ENCODE results near the gene PACS1.
"Not testable (repeated sequence)": the region's sequence is repeated elsewhere in the genome, so short reads cannot be mapped to it uniquely, and the experiment has no call there.

The PACS1 gene

DNA sequence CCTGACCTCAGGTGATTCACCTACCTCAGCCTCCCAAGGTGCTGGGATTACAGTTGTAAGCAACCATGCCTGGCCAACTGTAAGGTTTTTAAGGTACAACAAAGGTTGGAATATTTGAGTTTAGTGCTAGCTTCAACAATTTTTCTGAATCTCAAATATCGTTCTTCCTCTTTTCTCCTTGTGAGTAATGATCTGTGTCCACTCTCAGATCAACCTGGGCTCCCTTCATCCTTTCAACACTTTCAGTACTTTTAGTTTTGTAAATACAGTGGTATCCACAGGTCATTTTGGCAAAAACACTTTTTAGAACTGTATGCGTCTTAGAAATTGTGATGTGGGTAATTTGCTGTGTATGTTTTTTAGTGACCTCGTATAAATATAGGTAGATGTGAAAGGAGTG is 7.9 kb downstream of the PACS1 start:
- no peak for DNase-seq

DNA sequence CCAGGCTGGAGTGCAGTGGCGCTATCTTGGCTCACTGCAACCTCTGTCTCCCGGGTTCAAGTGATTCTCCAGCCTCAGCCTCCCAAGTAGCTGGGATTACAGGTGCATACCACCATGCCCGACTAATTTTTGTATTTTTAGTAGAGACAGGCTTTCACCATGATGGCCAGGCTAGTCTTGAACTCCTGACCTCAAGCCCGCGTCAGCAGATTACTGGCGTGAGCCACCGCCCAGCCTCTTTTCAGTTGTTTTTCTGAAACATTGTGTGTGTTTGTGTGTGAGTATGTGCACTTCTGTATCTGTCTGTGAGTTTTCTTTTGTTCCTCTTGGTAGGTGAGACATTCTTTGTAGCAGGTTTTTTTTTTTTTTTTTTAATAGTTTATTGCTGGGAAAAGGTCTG is 8.9 kb downstream of the PACS1 start:
- not testable (repeated sequence) for DNase-seq

DNA sequence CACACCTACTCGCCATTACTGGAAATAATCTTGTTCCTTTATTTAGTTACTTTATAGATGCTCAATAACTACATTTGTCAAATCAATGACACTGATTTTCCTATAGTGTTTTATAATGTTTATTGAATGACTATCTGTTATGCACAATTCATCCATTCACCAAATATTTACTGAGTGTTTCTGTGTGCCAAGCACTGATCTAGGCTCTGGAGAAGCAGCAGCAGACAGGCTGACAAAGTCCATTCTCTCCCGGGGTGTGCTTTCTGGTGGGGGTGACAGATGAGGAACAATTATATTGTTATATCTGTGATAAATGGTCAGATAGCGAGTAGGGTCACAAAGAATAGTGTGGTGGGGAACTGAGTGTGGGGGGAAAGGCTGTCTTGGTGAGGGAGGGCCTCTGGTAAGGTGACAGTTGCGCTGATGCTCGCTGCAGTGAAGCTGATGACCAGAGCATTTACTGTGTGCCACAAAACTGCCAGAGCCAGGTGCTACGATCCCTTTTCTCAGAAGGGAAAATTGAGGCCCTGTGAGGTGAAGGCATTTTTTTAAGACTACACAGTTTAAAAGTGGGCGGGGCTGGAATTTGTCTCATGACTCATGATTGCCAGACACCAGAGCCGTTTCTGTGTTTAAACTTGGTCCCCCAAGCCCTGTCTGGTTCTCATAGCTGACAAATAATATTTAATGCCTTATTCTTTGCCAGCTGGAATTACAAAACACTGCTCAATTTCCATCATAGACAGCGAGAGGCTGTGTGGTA is 10.2 kb downstream of the PACS1 start:
- peak; percentile 78 for DNase-seq

DNA sequence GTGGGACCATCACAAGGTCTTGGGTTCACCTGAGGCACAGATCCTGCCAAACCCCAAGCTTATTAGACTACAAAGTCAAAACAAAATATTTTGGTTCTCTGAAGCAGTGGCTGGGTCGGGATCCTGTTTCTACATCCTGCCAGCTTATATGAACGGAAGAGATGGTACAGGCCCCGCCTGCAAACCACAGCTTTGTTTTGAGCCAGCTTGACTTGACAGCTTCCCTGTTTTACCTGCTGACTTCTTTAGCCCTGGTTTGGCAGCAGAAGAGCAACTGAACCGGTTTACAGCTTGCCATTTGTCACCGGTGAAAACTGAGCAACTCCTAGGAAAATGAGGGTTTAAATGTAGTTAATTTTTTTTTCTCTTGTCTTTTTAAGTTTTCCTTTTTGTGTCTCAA is 11.4 kb downstream of the PACS1 start:
- DNase-seq: peak; percentile 76

DNA sequence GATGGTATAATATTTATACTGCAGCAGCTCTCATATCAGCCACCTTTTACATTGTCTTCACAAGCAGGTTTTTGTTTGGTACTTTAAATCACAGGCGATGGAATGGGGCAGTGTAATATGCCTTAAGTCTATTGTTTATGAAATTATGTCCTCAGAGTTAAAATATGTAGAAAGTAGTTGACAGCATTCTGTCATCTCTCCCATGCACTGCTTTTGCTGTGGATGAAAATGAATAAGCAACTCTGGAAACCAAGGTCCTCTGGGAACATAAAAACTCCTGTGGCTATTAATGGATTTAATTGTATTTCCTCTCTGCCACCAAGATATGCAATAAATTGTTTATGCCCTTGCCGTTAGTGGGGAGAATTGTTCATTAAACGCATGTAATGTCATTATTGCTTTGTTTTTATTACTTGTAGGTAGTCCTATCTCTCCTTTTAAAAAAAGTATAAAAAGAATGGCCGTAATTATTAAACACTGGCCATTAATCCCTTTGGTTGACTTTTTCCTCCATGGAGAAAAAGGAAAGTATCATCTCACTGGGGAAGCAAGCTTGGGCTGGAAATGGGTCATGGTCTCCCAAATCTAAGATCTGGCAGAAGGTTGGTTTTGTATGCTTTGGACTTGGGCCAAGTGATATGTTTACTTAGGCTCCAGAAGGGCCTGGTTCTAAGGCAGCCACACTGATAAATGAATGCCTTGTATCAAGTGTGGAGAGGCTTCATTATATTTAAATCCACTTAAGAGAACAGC is 13.1 kb downstream of the PACS1 start:
- no peak for DNase-seq

DNA sequence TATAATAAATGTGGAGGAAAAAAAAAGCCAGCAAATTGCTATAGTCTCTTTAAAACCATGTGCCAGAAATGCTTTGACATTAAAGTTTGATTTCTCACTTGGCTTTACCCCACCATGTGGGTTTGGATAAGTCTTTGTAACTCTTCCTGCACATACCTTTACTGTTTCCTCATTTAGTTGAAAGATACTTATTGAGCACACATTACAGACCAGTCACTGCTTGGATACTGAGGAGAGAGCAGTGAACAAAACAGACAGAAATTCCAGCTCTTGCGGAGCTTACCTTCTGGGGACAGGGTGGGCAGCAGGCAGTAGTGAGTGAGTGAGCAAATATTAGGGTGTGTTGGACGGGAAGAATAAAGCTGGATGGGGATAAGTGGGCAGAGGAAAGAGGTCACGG is 13.7 kb downstream of the PACS1 start:
- DNase-seq: no peak

DNA sequence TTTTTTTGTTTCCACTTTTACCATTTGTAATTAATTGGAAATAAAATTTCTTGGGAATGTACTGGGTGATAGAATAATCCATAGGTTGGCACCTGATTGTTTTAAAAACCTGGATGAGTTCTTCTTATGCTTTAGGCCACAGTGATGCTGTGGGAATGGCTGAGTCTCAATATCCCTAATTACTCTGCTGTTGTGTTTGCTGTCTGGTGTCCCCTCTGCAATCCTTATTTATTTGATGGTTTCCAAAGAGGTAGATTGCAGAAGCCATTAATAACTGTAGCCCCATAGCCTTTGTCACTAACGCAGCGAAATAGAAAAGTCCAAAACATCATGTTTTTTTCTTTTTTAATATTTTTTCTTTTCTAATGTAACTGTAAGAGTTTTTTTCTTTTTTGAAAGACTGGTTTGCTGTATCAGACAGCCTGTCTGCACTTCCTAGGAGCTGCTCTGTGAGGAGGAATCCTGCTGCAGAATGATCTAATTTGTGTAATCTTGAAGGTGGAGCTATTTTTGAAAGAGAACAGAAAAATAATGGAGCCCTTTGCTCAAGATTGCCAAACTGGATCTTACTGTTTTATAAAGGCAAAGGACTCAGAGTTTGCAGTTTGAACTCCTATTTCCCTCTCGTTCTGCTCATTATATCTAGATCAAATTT is 14.9 kb downstream of the PACS1 start:
- DNase-seq: no peak

DNA sequence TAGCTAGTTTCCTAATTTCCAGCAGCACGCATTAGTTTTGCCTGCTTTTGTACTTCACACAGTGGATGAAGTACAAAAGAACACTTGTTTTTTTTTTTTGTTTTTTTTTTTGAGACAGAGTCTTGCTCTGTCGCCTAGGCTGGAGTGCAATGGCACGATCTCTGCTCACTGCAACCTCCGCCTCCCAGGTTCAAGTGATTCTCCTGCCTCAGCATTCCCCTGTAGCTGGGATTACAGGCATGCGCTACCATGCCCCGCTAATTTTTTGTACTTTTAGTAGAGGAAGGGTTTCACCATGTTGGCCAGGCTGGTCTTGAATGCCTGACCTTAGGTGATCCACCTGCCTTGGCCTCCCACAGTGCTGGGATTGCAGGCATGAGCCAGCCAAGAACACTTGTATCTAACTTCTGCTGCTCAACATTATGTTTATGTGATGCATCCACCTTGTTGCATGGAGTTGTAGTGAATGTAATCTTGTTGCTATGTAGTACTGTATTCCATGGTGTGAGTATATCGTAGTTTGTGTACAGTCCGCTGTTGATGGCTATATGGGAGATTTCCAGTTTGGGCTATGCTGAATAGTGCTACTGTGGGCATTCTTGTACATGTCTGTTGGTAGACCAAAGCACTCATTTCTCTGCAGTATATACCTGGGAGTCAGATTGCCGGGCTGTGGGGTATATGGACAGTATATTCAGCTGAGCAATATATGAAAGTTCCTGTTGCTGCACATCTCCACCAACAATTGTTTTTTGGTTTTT is 17.3 kb downstream of the PACS1 start:
- DNase-seq: no peak

DNA sequence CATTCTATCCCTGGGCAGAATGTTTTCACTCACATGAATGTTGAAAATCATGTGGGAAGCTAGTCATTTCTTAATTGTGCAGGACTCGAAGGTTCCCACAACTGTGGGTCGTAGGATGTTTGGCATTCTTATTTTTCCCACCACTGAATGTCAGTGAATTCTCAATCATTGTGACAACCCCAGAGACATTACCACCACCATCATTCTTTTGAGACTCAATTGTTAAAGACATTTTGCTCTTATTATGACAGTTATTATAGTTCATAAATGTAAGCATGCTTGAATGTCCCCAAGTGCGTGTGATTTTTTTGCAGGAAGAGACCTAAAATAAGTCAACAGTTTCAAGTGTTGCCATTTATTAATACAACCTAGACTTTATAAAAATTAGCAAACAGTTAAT is 19.0 kb downstream of the PACS1 start:
- DNase-seq: no peak

DNA sequence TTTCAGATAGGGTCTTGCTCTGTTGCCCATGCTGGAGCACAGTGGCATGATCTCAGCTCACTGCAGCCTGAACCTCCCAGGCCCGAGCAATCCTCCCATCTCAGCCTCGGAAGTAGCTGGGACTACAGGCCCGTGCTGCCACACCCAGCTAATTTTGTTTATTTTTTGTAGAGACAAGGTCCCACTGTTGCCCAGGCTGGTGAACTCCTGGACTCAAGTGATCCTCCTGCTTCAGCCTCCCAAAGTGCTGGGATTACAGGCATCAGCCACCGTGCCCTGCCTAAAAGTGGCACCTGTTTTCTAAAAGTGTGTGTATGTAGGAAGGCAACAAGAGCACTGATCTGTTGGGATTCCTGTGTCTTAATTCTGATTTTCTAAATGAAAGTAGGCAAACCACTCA is 20.2 kb downstream of the PACS1 start:
- DNase-seq: no peak

DNA sequence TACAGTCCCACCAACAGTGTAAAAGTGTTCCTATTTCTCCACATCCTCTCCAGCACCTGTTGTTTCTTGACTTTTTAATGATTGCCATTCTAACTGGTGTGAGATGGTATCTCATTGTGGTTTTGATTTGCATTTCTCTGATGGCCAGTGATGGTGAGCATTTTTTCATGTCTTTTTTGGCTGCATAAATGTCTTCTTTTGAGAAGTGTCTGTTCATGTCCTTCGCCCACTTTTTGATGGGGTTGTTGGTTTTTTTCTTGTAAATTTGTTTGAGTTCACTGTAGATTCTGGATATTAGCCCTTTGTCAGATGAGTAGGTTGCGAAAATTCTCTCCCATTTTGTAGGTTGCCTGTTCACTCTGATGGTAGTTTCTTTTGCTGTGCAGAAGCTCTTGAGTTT is 22.1 kb downstream of the PACS1 start:
- DNase-seq: not testable (repeated sequence)

DNA sequence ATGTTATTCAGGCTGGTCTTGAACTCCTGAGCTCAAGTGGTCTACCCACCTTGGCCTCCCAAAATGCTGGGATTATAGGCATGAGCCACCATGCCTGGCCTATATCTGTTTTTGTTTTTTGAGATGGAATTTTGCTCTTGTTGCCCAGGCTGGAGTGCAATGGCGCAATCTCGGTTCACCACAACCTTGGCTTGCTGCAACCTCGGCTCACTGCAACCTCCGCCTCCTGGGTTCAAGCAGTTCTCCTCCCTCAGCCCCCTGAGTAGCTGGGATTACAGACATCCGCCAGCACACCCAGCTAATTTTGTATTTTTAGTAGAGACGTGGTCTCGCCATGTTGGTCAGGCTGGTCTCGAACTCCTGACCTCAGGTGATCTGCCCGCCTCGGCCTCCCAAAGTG is 29.7 kb downstream of the PACS1 start:
- DNase-seq: not testable (repeated sequence)

DNA sequence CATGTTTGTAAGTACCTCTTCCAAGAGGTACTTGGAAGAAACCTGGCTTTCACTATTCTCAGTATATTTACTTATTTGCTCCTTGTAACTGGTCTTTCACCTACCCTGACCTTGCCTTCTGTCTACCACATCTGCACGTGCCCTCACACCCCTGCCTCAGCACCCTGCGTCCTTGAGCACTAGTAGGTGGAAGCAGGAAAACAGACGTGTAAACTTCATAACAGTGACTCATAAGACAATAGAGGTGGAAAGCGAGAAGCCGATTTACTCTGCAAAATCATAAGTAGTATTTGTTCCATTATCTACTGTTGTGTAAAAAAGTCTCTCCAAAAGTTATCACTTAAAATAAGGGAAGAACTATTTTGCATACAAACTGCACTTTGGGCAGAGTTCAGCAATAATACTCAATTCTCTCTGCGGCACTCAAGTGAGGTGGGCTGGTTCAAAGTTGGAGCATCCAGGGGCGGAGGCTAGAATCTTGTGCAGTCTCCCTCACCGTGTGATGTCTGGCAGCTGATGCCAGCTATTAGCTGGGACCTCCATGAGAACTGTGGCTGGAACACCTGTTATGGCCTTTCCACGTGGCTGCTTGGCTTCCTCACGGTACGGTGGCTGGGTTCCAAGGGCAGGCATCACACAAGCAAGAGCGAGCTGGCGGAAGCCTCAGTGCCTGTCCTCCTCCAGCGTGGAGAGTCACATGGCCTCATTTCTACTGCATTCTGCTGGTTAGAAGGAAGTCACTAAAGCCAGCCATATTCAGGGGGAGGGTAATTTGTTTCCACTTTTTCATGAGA is 30.4 kb downstream of the PACS1 start:
- peak; percentile 73 for DNase-seq

DNA sequence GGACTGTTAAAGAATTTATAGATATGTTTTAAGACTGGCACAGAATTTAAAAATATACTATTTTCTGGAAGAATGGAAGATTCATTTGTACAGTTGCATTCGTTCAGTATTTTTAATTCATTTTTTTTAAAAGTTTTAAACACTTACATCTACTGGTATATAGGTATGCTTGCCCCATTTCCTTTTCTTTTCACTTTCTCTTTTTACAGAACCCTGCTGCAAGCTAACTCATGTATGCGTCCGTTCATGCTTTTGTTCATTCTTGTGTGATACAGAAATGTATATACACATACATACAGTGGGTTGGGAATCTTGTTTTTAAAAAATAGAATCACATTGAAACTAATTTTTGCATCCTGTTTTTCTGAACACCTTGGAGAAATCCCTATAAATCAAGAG is 31.0 kb downstream of the PACS1 start:
- DNase-seq: no peak

DNA sequence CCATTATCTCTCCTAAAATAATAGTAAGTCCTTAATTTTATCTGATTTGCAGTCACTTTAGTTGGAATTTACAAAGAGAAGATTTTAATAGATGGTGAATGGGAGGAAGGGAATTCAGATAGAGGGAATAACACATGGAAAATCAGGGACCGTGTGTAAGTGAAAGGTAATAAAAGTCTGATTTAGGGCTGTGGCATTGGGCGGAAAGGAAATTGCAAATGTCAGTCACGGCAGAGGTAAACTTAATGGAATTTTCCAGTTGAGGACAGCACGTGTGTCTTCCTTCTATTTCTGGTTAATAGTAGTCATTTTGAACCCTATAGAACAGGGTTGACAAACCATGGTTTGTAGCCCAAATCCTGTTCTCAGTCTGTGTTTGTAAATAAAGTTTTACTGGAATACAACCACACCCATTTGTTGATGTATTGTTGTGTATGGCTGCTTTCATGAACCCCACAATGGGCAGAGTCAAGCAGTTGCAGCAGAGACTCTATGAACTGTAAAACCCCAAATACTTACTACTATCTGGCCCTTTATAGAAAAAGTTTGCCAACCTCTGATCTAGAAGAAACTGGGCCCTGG is 34.1 kb downstream of the PACS1 start:
- DNase-seq: no peak

DNA sequence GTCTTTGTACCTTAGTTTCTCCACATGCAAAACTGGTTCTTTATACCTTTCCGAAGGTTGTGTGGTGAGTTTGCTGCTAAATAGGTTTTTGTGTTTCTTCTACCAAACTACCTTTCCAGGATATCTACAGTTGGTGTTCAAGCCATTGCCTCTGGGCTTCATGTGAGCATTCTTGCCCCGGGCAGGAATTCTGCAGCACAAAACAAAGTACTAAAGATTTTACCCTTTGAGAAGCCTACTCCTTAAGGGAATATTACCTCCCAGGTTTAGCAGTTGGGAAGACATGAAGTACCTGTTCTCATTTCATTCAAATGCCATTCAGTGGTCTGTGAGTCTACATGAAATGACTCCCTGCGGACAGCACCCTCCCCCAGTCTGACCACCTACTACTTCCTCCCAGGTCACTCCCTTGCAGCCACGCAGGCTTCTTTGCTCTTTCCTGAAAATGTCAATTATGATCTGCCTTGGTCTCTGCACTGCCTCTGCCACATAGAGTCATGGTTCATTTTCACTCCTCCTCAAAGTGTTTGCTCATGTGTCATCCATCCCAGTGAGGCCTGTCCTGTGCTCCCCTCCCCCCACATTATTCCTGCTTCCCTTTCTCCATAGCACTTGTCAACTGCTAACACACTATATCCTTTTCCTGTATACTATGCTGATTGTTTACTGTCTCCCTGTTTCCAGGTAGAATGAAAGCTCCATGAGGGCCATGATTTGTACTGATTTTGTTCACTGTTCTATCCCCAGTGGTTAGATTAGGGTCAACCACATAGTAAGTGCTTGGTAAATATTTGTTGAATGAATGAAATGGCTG is 36.9 kb downstream of the PACS1 start:
- DNase-seq: peak; percentile 48

DNA sequence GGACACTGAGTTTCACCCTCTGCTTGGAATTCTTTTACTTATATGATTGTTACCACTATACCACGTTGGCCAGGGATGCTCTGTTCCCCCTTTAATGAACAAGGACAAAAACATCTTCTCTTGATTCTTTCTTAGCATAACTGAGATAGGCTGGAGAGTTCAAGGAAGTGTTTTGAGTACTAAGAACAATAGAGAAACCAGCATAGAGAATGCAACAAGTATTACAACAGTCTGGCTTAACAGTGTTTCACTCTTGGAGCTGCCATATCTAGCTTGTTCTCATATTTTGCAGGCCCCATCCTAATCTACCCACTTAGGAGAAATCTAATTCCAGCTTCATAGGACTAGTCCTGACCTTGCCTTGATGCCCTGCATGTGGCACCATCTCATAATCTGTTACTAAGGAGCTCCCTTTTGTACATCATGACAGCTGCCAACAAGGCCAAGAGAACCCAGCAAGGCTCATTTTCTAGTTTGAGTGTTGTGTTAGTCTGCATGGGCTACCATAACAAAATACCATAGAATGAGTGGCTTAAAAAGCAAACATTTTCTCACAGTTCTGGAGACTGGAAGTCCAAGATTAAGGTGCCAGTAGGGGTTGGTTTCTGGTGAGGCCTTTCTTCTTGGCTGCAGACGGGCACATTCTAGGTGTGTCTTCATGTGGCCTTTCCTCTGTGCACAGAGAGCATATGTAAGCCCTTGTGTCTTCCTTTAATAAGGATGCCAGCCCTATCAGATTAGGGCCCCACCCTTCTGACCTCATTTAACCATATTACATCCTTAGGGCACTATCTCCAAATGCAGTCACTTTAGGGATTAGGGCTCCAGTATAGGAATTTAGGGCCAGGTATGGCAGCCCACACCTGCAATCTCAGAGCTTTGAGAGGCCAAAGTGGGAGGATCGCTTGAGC is 37.8 kb downstream of the PACS1 start:
- no peak for DNase-seq

DNA sequence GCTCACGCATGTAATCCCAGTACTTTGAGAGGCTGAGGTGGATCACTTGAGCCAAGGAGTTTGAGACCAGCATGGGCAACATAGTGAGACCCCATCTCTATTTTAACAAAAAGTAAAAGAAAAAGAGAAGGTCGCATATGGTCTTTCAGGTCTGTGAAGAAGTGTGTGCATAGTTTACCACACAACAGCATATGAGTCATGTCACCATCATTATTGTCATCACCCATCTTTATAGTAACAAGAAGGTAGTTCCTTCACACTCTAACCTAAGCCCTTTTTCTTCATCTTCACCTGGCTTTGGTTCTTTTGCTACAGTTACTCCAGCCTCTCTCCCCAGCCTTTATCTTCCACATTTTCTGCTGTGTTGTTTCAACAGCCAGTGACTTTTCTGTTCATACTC is 39.2 kb downstream of the PACS1 start:
- DNase-seq: no peak

DNA sequence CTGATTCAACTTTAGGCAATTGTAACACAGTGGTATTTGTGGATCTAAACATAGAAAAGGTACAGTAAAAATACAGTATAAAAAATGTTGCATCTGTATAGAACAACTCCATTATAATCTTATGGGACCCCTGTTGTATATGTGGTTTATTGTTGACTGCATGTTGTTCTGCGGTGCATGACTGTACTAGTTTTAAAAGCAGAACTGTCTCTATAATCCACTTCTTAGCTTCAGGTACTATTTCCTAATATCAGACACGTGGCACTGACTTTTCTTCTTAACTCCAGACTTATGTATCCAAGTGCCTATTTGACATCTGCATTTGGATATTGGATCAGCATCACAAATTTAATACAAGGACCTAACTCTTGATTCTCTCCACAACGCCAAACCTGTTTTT is 41.1 kb downstream of the PACS1 start:
- no peak for DNase-seq

DNA sequence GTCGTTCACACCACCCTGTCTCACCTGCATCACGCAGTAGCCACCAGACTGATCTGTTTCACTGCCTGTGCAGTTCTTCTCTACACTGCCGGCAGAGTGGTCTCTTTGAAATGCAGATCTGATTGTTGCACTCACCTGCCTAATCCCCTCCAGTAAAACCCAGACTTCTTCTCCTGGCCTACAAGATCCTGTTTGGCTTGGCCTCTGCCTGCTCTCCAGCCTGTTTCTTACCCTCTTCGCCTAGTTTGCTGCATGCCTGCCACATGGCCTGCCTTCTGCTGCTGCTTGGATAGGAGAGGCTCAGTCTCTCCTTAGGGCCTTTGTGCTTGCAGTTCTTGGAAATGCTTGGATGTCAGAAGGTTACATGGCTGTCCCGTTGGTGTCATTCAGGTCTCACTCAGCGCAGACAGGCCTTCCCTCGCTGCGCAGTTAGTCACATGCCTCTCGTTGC is 42.0 kb downstream of the PACS1 start:
- no peak for DNase-seq

Measured in stimulated activated CD4-positive, alpha-beta T cell treated with anti-CD3 and anti-CD28 coated beads, Interleukin-15, amount 100 ng/mL, for 24 hours (primary cell).